NT2/D1 (cell line): ENCODE results near the gene NDOR1.

ENCODE experiments used
- DNase-seq: peaks from one replicate; pipeline ENCODE4 v3.0.0-alpha.2; 2011; ENCODE audit warnings: low read depth, low spot score
- H3K27me3 ChIP-seq: 2 replicates; pipeline ENCODE4 v1.6.0; 2011; ENCODE audit warnings: mild to moderate bottlenecking; ENCODE audit not compliant: insufficient read length, insufficient read depth
- H3K36me3 ChIP-seq: 2 replicates; pipeline ENCODE4 v1.6.1; 2011; ENCODE audit warnings: mild to moderate bottlenecking, low read length, mixed read lengths; ENCODE audit not compliant: insufficient read depth, insufficient read length
- H3K4me1 ChIP-seq: 2 replicates; pipeline ENCODE4 v1.5.1; 2011; ENCODE audit not compliant: insufficient read depth, insufficient read length
- H3K4me3 ChIP-seq: 2 replicates; pipeline ENCODE4 v1.5.1; 2011; ENCODE audit warnings: low read depth; ENCODE audit not compliant: insufficient read length
- H3K9ac ChIP-seq: 2 replicates; pipeline ENCODE4 v1.6.0; 2011; ENCODE audit warnings: low read depth; ENCODE audit not compliant: insufficient read length
- H3K9me3 ChIP-seq: 2 replicates; pipeline ENCODE4 v1.5.1; 2011; ENCODE audit warnings: mild to moderate bottlenecking, low read length; ENCODE audit not compliant: insufficient read depth
- SUZ12 ChIP-seq: IDR thresholded peaks from 2 replicates; pipeline ENCODE4 v1.6.1; 2011; ENCODE audit not compliant: insufficient read length, insufficient read depth; ENCODE audit errors: extremely low read depth
- YY1 ChIP-seq: IDR thresholded peaks from 2 replicates; pipeline ENCODE4 v1.6.1; 2011; ENCODE audit not compliant: insufficient read length, insufficient read depth
- ZNF274 ChIP-seq: IDR thresholded peaks from 2 replicates; pipeline ENCODE4 v1.6.1; 2011; ENCODE audit warnings: mild to moderate bottlenecking, low read depth, low read length

Gene NDOR1

GRCh38 chr9:137226338-137227053 lies 21.0 kb downstream of the NDOR1 start:
- H3K9ac ChIP-seq: peak overlapping the region; percentile 65
- H3K4me1 ChIP-seq: peaks cover 40% of the 10 kb centered on the region
- H3K27me3 ChIP-seq: peaks cover 12% of the 10 kb centered on the region
- H3K36me3 ChIP-seq: no peaks in the 10 kb centered on the region
- DNase-seq: no peak
- no peak overlapping the region for H3K4me3 ChIP-seq
- no peak for TF ChIP-seq ZNF274
- no peaks in the 10 kb centered on the region for H3K9me3 ChIP-seq

- no peaks in the 10 kb centered on the region for H3K36me3 ChIP-seq
- no peak within 1 kb of the TSS for H3K4me3 ChIP-seq
- H3K27me3 ChIP-seq: peaks cover 9% of the 10 kb centered on the region
- TF ChIP-seq SUZ12 (no peak), YY1 (no peak)
- H3K9ac ChIP-seq: peak within 1 kb of the TSS; percentile 65
- DNase-seq: peak; percentile 59
- no peaks in the 10 kb centered on the region for H3K9me3 ChIP-seq
- peaks cover 40% of the 10 kb centered on the region for H3K4me1 ChIP-seq
Observed at GRCh38 chr9:137227054-137227852, 21.8 kb downstream of the NDOR1 start, which contains the start of gene RNF224. Gene RNF224 (plus strand): TSS chr9:137227502. CDS start chr9:137228336, 834 bp downstream.

GRCh38 chr9:137227853-137228505 lies 22.5 kb downstream of the NDOR1 start:
- Histone ChIP-seq H3K4me1 (peaks cover 35% of the 10 kb centered on the region), H3K9me3 (no peaks in the 10 kb centered on the region), H3K27me3 (peaks cover 2% of the 10 kb centered on the region), H3K36me3 (no peaks in the 10 kb centered on the region), H3K4me3 (no peak overlapping the region), H3K9ac (peak overlapping the region; percentile 56)
- TF ChIP-seq ZNF274 (no peak), YY1 (no peak), SUZ12 (no peak)
- no peak for DNase-seq

- Histone ChIP-seq H3K4me1 (peaks cover 38% of the 10 kb centered on the region), H3K9me3 (no peaks in the 10 kb centered on the region), H3K36me3 (no peaks in the 10 kb centered on the region), H3K27me3 (no peaks in the 10 kb centered on the region), H3K4me3 (no peak overlapping the region), H3K9ac (peak overlapping the region; percentile 56)
- TF ChIP-seq SUZ12 (no peak), ZNF274 (no peak), YY1 (no peak)
- DNase-seq: no peak
Observed at GRCh38 chr9:137228506-137228967, 23.0 kb downstream of the NDOR1 start.

- no peak for DNase-seq
- Histone ChIP-seq H3K36me3 (no peaks in the 10 kb centered on the region), H3K9ac (peak overlapping the region; percentile 33), H3K9me3 (no peaks in the 10 kb centered on the region), H3K4me1 (peaks cover 41% of the 10 kb centered on the region), H3K4me3 (no peak overlapping the region), H3K27me3 (no peaks in the 10 kb centered on the region)
- TF ChIP-seq SUZ12 (no peak), ZNF274 (no peak), YY1 (no peak)
Observed at GRCh38 chr9:137228968-137229896, 23.7 kb downstream of the NDOR1 start.

GRCh38 chr9:137229903-137230704 lies 24.6 kb downstream of the NDOR1 start:
- Histone ChIP-seq H3K9ac (peak overlapping the region; percentile 36), H3K27me3 (no peaks in the 10 kb centered on the region), H3K4me3 (no peak overlapping the region), H3K36me3 (no peaks in the 10 kb centered on the region), H3K4me1 (peaks cover 41% of the 10 kb centered on the region), H3K9me3 (no peaks in the 10 kb centered on the region)
- TF ChIP-seq ZNF274 (no peak), SUZ12 (no peak), YY1 (no peak)
- no peak for DNase-seq
